Non-pigmented ciliary epithelial cell (primary cell): ENCODE measurements around the gene RIPK1.

Experiments used
- DNase-seq: peaks from one replicate; pipeline ENCODE4 v3.0.0-alpha.2; 2010; ENCODE audit warnings: low read depth

Gene RIPK1

GRCh38 chr6:3085074-3085473 is 16.8 kb downstream of the RIPK1 start:
- no peak for DNase-seq

DNA sequence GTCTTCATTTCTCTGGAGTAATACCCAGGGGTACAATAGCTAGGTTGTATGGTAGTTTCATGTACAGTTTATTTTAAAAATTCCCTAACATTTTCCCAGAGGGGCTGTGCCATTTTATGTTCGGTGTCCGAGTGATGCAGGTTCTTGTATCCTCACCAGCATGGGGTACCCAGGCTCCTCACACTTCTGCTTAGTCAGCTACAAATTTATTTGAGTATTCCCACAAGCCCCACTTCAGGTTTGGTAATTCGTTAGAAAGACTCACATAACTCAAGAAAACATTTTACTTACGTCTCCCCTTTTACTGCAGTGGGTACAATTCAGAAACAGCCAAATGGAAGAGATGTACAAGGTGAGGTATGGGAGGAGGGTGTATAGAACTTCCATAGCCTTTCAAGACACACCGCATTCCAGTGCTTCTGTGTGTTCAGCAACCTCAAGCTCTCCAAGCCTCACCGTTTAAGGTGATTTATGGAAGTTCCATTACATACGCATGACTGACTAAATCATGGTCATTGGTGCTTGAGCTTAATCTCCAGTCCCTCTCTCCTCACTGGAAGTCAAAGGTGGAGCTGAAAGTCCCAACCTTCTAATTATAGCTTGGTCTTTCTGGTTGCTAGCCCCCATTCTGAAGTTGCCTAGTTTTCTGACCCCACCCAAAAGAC is 18.1 kb downstream of the RIPK1 start:
- DNase-seq, result no peak

DNA sequence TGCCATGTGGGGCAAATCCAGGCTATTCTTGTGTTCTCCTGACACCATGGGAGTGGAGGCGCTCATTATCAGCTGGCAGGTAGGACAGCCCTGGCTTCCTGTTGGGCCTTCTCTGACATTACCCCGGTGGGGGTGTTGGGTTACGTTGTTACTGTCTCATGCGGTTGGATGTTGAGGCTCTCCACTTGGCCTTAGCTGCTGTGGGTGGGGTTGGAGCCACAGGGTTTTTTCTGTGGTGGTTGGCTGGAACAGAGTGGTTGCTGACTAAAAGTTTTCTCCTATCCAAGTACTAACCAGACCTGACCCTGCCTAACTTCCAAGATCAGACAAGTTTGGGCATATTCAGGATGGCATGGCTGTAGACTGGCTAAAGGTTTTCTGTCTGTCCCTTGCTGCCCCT is 20.2 kb downstream of the RIPK1 start:
- DNase-seq, result no peak

DNA sequence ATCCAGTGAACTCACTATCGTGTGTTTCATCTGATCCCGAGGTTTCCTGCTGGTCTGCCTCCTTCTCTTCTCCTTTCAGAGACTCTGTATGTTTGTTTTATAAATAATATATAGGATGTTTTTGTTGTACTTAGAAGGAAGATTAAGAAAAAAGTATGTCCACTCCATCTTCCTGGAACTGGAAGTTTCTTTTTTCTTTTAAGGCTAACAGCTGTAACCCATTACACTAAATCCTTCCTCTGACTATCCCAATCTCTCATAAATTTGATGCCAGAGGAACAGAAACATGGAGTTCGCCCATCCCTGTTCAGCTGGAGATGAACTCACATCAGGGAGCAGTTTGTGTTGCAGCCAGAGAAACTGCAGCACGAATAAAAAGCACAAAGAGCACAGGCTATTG is 20.7 kb downstream of the RIPK1 start:
- no peak for DNase-seq

DNA sequence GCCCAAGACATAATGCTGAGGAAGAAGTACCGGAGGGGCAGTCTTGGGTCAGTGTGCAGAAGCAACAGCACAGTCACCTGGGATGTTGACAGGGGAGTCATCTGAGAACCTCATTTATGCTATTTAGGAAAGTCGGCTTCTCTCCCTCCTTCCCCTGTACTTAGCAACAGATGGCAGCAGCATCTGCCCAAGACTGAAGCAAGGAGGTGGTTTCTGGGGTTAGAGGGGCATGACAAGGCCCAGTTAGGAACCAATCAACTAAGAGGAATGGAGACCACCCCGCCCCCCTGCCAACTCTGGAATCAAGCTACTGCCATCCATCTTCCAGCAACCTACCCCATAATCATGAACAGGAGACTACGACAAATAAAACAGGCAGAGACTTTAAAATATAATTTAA is 21.7 kb downstream of the RIPK1 start:
- DNase-seq, result no peak

GRCh38 chr6:3094815-3095214 is 26.5 kb downstream of the RIPK1 start:
- DNase-seq, result no peak

DNA sequence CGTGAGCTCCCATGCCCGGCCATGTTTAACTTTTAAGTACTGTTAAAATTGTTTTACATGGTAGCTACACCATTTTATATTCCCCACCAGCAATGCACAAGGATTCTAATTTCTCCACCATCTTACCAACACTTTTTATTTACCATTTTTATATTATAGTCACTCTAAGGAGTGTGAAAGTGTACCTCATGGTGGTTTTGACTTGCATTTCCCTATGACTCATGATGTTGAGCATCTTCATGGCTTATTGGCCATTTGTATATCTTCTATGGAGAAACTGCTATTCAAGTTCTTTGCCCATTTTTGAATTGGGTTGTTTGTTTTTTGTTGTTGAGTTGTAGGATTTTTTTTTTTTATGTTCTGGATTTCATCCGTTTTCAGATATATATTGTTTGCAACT is 34.6 kb downstream of the RIPK1 start:
- no peak for DNase-seq

DNA sequence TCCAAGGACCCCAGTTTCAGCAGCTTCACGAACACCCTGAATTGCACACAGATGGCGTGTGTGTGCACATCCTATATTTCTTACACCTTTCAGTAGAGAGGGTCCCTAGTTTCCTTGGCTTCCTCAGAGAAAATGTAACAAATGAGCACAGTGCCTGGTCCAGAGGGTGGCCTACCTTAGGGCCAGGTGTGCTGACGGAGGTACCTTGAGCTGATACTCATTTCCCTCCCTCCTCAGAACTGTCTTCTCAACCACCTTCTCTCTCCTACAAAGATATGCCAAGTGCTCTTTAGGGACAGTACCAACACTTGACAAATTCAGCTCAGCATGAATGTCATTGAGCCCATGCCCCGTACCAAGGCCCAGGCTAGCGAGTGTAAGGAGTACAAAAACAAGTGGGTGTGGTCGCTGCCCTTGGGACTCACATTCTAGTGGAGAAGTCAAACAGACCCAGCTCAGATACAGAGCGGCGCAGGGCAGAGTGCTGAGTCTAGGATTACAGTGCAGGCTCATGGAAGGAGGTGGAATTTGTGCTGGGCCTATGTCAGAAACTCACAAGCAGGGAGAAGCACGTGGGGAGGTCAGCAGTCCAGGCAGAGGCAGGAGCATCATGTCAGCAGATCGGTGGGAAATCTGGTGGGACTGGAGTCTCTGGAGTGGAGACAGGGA is 40.6 kb downstream of the RIPK1 start:
- no peak for DNase-seq

DNA sequence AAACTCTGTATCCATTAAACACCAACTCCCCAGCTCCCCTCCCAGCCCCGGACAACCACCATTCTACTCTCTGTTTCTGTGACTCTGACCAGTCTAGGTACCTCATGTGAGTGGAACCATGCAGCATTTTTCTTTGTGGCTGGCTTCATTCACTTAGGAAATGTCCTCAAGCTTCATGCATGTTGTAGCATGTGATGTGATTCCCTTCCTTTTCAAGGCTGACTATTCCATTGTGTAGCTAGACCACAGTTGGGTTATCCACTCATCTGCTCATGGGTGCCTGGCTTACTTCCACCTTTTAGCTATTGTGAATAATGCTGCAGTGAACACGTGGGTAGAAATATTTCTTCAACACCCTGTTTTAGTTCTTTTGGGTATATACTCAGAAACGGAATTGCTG is 41.5 kb downstream of the RIPK1 start:
- DNase-seq, result no peak

- no peak for DNase-seq
Measured at GRCh38 chr6:3114377-3114776, 46.1 kb downstream of the RIPK1 start.

GRCh38 chr6:3117912-3118352 is 49.6 kb downstream of the RIPK1 start:
- no peak for DNase-seq

- peak; percentile 48 for DNase-seq
Measured at GRCh38 chr6:3118353-3119039, 50.2 kb downstream of the RIPK1 start, which contains the start of gene BPHL. TSS of gene BPHL (plus strand) at chr6:3118711. CDS start at chr6:3118741, 30 bp downstream.

- DNase-seq, result no peak
Measured at GRCh38 chr6:3119040-3119723, 50.9 kb downstream of the RIPK1 start.

- DNase-seq, result no peak
Measured at GRCh38 chr6:3120765-3121089, 52.4 kb downstream of the RIPK1 start.

GRCh38 chr6:3122823-3123182 is 54.5 kb downstream of the RIPK1 start:
- DNase-seq, result no peak

GRCh38 chr6:3124667-3125066 is 56.4 kb downstream of the RIPK1 start:
- DNase-seq, result no peak

DNA sequence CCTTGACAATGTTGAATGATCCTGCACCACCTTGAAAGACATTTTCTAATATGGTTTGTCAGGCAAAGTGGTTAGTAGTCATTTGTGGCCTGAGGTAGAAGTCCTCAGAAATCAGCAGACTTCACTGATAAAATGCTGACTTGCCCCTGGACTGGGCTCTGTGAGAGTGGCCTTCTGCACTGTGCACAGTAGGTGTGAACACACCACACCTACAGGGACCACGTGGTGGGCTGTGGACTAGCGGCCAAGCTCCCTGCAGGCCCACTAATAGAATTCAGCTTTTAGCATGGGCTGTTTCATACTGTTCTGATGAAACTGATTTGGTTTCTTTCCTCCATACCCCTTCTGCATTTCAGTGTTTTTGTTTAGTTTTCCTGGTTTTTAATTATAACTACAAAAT is 57.5 kb downstream of the RIPK1 start:
- no peak for DNase-seq

- DNase-seq, result no peak
Measured at GRCh38 chr6:3128356-3129108, 60.2 kb downstream of the RIPK1 start.

DNA sequence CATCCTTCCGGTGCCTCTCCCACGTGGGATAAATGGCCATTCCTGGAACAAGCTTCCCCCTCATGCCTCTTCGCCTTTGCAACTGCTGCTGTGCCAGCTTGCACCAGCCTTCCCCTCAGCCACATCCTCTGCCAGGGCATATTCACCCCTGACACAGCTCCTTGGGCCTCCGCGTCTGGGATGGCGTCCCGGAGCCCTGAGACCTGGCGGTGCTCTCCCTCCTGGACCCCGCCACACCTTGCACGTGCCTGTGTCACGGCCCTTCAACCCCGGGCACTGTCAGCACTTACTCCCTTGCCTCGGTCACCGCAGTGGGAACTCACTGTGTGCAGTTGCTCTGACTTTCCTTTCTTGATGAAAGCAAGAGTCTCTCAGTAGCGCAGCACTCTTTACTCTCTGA is 63.4 kb downstream of the RIPK1 start:
- DNase-seq, result no peak

DNA sequence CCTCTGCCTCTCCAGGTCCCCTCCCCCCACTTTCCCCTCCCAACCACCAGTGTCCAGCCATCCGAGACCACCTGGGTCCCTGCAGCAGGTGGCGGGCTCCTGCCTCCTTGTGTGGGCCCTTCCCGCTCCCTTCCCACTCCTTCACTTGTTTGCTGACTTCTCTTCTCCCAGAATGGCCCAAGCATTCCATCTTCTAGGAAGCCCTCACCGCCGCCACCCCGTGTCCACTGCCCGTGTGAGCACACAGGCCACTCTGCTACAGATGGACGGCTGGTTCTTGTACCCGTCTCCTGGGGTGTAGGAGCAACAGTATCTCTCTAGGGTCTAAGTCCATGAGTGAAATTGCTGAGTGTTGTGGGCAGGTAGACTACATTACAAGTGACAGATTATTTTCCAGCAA is 65.2 kb downstream of the RIPK1 start:
- no peak for DNase-seq

GRCh38 chr6:3135668-3136291 is 67.5 kb downstream of the RIPK1 start:
- DNase-seq, result no peak
